Measurements from ENCODE around the gene C1orf198.

- TF ChIP-seq YY1 (IDR thresholded peaks at IDR 0.05; ENCODE audit: insufficient read depth, insufficient read length) (no peak), SUZ12 (IDR thresholded peaks at IDR 0.05; ENCODE audit: extremely low read depth, insufficient read depth, insufficient read length) (no peak)
Measured at GRCh38 chr1:230794431-230794830, 73.9 kb downstream of the C1orf198 start.
